ENCODE measurements around the gene VSIG8.

Gene VSIG8

GRCh38 chr1:159828176-159828575, 34.3 kb downstream of the VSIG8 start:
- no peak for DNase-seq

- no peak for DNase-seq
Observed at GRCh38 chr1:159827549-159827948, 34.9 kb downstream of the VSIG8 start.

GRCh38 chr1:159827102-159827490, 35.4 kb downstream of the VSIG8 start:
- DNase-seq = no peak

GRCh38 chr1:159826441-159827101, 35.9 kb downstream of the VSIG8 start, which contains the start of gene SLAMF8:
TSS of gene SLAMF8 (plus strand) at chr1:159826873. CDS start at chr1:159826899, 26 bp downstream.
- DNase-seq = no peak

GRCh38 chr1:159825564-159825963, 36.9 kb downstream of the VSIG8 start:
- no peak for DNase-seq

- peak; percentile 93 for DNase-seq
Observed at GRCh38 chr1:159823406-159823805, 39.1 kb downstream of the VSIG8 start.

- peak; percentile 22 for DNase-seq
Observed at GRCh38 chr1:159821171-159821867, 41.1 kb downstream of the VSIG8 start.

- no peak for DNase-seq
Observed at GRCh38 chr1:159817276-159818041, 45.0 kb downstream of the VSIG8 start.

- DNase-seq = no peak
Observed at GRCh38 chr1:159815926-159816325, 46.5 kb downstream of the VSIG8 start.

GRCh38 chr1:159804924-159805323, 57.5 kb downstream of the VSIG8 start:
- no peak for DNase-seq
